Activated CD4-positive, CD25-positive, alpha-beta regulatory T cell (primary cell): ENCODE results near the gene PLCL1.

Experiments
- DNase-seq, 4 experiments: peaks; one replicate each; lab custom pipeline; 2025; lab: John Stamatoyannopoulos, UW

PLCL1 gene

GRCh38 chr2:198060277-198060676 is 255.9 kb downstream of the PLCL1 start:
- no peak for DNase-seq

GRCh38 chr2:198062826-198063225 is 258.4 kb downstream of the PLCL1 start:
- DNase-seq = no peak

GRCh38 chr2:198063242-198063641 is 258.8 kb downstream of the PLCL1 start:
- DNase-seq = no peak

- DNase-seq = no peak
Observed at GRCh38 chr2:198065322-198065721, 260.9 kb downstream of the PLCL1 start.

GRCh38 chr2:198066597-198066996 is 262.2 kb downstream of the PLCL1 start:
- DNase-seq = no peak

GRCh38 chr2:198072655-198073054 is 268.3 kb downstream of the PLCL1 start:
- DNase-seq = no peak

GRCh38 chr2:198073253-198073652 is 268.9 kb downstream of the PLCL1 start:
- no peak for DNase-seq

GRCh38 chr2:198077477-198077876 is 273.1 kb downstream of the PLCL1 start:
- DNase-seq = no peak

- DNase-seq = no peak
Observed at GRCh38 chr2:198080879-198081765, 276.7 kb downstream of the PLCL1 start.

- no peak for DNase-seq
Observed at GRCh38 chr2:198084156-198084555, 279.8 kb downstream of the PLCL1 start.

GRCh38 chr2:198096002-198096401 is 291.6 kb downstream of the PLCL1 start:
- no peak for DNase-seq

GRCh38 chr2:198096965-198097364 is 292.6 kb downstream of the PLCL1 start:
- DNase-seq = no peak

- DNase-seq = no peak
Observed at GRCh38 chr2:198097630-198098029, 293.2 kb downstream of the PLCL1 start.

- no peak for DNase-seq
Observed at GRCh38 chr2:198098386-198098785, 294.0 kb downstream of the PLCL1 start.

GRCh38 chr2:198098918-198099317 is 294.5 kb downstream of the PLCL1 start:
- DNase-seq = no peak

- DNase-seq = no peak
Observed at GRCh38 chr2:198100346-198100745, 296.0 kb downstream of the PLCL1 start.

GRCh38 chr2:198101688-198102087 is 297.3 kb downstream of the PLCL1 start:
- no peak for DNase-seq

GRCh38 chr2:198102120-198102519 is 297.7 kb downstream of the PLCL1 start:
- no peak for DNase-seq

GRCh38 chr2:198102856-198103255 is 298.5 kb downstream of the PLCL1 start:
- DNase-seq = no peak

GRCh38 chr2:198106621-198107385 is 302.4 kb downstream of the PLCL1 start:
- no peak for DNase-seq

GRCh38 chr2:198113316-198113715 is 308.9 kb downstream of the PLCL1 start:
- DNase-seq = no peak

- DNase-seq = no peak
Observed at GRCh38 chr2:198114064-198114463, 309.7 kb downstream of the PLCL1 start.

GRCh38 chr2:198115201-198115600 is 310.8 kb downstream of the PLCL1 start:
- no peak for DNase-seq
